Omental fat pad (tissue), 4 donors: ENCODE results near the gene TSSC4. TPM values are rescaled to one million over a fixed set of nuclear protein-coding genes. Genes with fewer than 3 reads are reported as not detected.

Source experiments
- ATAC-seq: fragments of 150-250 bp; one replicate; pipeline ENCODE4 v1.9.1; 2016; ENCODE audit warnings: mild to moderate bottlenecking, moderate library complexity; ENCODE audit not compliant: low FRiP score
- DNase-seq: peaks from one replicate; pipeline ENCODE4 v3.0.0-alpha.2; 2019; ENCODE audit warnings: low spot score
- total RNA-seq, 4 donors: library from RNA; depleted of rRNA; stranded (reverse); fragments of >200 nt; gene quantifications; one replicate each; pipeline ENCODE4 v1.1.0, GENCODE V29; 2016
- TF ChIP-seq, protein P1 (sequence below), 3 donors: fragments of 450-650 bp; IDR thresholded peaks; one replicate each; pipeline ENCODE4 v1.5.1; 2016 to 2017; ENCODE audit warnings: antibody characterized with exemption in 3 of 3, mild to moderate bottlenecking in 3 of 3, moderate library complexity in 2 of 3

TSSC4 gene
- total RNA-seq, 4 donors from 2014 or later: 29.9 to 59.7 (median 33.5) TPM

DNA sequence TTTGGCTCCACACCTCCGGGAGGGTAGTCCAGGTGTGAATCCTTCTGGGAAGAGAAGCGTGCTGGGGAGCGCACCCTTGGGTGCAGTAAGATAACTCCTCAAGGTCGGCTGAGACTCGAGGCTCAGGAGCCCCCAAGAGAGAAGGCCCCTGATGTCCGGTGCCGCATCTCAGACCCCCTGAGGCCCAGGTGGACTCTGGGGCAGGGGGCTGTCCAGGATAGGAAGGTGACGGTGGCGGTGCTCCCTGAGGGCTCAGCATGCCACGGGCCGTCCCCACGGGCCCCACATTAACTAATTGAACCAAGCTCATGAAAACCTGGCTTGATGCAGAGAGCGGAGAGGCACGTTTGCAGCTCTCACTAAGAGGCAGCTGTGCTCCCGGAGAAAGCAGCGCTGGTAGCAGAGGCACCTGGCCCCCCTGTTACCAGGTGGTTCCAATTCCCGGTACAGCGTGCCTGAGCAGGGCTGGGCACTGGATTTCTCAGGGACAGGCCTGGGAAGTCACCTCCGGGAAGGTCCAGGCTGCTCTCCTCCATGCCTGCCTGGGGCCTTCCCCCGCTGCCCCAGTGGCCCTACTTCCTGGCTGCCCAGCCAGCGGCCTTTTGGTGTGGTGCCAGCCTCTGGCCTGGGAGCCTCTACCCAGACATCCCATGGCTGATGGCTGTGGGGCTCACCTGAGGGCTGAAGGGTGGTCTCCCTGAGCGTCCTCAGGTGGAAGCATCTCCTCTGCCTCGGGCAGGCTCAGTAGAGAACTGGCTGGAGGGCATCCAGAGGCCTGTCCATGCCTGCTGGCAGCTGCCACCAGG lies 45.4 kb downstream of the TSSC4 start:
- TF ChIP-seq, protein P1, sequence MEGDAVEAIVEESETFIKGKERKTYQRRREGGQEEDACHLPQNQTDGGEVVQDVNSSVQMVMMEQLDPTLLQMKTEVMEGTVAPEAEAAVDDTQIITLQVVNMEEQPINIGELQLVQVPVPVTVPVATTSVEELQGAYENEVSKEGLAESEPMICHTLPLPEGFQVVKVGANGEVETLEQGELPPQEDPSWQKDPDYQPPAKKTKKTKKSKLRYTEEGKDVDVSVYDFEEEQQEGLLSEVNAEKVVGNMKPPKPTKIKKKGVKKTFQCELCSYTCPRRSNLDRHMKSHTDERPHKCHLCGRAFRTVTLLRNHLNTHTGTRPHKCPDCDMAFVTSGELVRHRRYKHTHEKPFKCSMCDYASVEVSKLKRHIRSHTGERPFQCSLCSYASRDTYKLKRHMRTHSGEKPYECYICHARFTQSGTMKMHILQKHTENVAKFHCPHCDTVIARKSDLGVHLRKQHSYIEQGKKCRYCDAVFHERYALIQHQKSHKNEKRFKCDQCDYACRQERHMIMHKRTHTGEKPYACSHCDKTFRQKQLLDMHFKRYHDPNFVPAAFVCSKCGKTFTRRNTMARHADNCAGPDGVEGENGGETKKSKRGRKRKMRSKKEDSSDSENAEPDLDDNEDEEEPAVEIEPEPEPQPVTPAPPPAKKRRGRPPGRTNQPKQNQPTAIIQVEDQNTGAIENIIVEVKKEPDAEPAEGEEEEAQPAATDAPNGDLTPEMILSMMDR (IDR thresholded peaks at IDR 0.05): no peak
- DNase-seq (no peak), ATAC-seq (no peak)

DNA sequence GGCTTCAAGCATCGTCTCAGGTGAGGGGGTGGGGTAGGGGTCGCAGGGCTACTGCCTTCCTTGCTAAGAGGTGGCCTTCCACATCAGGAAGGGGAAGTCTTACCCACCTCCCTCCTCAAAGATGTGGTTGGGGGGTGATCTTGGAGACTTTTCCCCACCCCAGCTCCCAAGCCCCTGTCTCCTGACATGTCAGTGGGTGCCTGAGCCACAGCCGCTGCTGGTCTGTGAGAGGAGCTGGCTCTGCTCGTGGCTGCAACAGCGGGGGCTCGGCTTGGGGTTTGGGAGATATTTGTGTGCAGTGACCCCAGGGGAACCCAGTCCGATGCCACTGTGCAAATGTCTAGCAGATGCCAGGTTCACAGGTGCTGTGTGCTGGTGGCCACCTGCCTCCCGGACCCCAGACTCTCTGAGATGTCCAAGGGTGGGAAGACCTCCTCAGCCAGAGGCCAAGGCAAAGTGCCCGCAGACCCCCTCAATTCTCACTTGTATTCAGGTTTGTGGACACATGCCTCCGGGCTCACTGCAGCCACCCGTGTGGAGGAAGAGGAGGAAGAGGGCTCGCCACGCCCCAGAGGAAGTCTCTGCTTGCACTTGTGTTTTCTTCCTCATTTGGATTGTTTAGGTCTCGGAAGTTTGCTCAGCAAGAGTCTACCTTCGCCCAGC lies 46.2 kb downstream of the TSSC4 start:
- DNase-seq (no peak), ATAC-seq (no peak)
- TF ChIP-seq, protein P1 (IDR thresholded peaks at IDR 0.05): no peak

DNA sequence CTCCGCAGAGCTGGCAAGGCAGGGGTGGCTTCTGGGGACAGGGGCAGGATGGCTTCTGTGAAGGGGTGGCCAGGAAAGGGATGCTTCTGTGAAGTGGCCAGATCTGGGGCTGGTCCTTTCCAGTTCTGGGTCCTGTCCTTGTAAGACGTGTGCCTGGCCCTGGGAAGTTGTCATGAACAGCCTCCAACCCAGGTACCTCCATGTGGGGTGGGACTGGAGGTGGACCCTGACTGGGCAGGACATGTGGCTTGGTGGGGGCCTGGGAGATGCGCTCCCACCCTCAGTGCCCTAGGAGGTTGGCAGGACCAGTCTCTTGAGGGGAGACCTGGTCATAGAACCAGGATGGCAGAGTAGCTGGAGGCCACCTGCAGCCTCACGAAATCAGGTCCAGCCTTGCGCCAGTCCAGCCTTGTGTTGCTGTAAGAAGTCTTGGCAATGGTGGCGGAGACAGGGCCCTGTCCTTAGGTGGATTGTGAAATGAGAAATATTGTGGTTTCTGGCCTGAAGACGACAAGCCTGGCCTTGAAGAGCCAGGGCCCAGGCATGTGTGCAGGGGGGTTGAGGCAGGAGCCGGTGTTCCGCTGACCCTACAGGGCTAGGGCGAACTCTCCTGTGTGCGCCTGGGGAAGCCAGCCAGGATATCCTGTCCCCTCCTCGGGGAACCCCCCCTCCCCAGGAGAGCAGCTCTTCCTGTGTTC lies 46.9 kb downstream of the TSSC4 start:
- ATAC-seq (no peak), DNase-seq (no peak)
- TF ChIP-seq, protein P1 (IDR thresholded peaks at IDR 0.05): no peak

DNA sequence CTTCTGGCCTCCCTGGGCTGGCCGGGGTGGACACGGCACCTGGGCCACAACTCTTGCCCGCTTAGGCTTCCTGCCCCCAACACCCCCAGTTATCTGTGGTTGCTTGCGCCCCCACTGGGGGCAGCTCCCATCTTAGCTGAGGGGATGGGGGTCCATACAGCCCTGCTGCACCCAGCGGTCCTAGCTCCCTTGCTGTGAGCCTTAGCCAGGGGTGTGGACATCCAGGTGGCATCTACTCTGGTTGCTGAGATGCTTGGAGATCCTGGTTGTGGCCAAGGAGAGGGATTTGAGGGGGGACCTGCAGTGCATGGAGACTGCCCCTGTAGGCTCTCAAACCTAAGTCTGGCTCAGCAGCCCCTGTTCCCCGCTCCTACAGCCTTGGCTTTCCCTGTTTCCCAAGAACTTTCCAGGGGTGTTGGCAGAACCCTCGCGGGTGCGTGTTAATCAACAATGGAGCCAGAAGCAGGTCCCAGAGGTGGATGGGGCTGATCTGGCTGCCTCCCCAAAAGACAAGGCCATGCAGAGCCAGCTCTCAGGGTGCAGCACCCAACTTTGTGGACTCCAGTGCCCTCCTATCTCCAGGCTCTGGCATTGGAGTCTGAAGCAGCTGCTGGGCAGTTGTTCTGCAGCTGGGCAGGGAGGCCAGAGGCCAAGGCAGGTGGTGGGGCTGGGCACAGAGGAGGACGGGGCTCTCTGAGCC lies 47.6 kb downstream of the TSSC4 start:
- TF ChIP-seq, protein P1 (IDR thresholded peaks at IDR 0.05): no peak
- ATAC-seq: no peak

DNA sequence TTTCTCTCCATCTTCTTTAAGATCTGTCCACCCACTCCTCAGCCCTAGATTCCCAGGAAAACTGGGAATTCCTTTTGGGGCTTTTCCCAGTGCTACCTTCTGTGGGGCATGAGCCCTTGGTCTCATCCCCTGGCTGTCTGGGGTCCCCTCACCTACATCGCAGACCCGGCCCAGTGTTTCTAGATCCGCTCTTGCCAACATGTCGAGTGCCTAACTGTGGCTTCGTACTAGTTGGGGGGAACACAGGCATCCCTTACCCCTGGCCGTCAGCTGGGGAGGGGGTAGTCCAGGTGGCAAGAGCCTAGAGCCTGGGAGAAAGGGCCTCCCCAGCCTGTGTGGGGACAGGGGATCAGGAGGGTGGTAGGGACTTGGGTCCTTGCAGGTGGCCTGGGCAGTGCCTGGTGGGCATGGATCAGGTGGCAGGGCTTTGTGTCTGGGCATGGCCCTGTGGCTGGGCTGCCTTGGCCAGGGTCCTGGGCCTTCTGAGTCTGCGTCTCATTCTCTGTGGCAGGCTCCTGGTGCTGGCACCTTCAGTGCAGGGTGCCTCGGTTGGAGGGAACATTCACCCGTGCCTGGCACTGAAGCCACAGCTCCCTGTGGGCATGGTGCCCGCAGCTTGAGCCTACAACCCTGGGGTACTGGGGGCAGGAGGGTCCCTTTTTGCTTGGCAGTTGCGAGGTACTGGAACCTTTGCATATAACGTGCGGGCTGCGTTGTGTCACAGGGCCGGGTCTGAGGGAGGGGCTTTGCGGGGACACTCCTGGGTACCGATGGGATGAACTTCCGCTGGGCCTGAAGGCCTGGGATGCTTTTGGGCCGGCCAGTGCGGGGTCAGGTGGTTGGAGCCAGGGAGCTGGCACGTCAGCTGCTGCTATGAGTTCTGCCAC lies 48.4 kb downstream of the TSSC4 start:
- TF ChIP-seq, protein P1 (IDR thresholded peaks at IDR 0.05): no peak
- ATAC-seq: no peak
- DNase-seq: no peak

More for the DNA sequence above, 47.6 kb downstream of the TSSC4 start:
- no peak for DNase-seq
